Central memory CD4-positive, alpha-beta T cell (primary cell): ENCODE results near the gene ZNF683.
A peak's percentile ranks its signal among the peaks of the same experiment; 100 is the strongest.

Experiments used
- DNase-seq: peaks from one replicate; pipeline ENCODE4 v3.0.0; 2022

ZNF683 gene

DNA sequence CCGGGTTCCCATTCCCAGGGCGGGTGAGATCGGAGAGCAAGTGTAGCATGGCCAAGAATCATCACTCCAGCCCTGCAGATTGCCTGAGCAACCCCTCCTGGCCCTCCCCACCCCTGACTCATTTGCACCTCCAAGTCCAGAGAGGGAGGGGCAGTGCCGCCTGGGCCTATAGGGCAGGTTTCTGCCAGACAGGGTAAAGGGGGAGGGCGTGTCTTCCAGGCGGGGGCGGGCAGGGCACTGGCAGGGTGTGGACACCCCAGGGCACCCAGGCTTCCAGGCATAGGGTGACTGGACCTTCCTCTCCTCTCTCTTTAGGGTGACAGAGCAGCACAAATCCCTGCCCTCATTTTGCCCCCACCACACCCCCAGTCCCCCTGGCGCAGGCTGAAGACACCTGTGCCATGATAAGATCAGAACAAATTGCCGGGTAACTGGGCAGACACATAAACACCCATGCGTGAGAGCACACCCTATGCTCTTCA is 15.4 kb downstream of the ZNF683 start:
- DNase-seq = no peak

GRCh38 chr1:26356106-26356505 is 16.4 kb downstream of the ZNF683 start:
- no peak for DNase-seq

DNA sequence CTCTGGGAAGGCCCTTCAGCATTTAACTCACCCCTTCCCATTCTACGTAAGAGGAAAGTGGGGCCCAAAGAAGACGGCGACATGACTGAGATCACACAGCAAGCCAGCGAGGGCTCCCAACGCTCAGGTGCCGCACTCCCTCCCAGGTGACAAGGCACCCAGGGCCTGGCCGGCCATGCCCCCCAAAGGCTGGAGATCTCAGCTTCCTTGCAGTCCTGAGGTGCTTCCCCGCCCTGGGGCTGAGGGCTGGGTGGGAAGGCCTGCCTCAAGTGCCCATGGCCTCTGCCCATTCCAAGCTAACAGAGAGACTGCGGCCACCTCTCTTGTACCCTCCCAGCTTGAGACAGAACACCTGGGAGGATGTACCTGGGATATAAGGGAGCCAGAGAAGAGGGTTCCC is 17.6 kb downstream of the ZNF683 start:
- no peak for DNase-seq

GRCh38 chr1:26353976-26354820 is 18.4 kb downstream of the ZNF683 start, which contains the start of gene CRYBG2:
Gene CRYBG2, minus strand, starts transcription at chr1:26354130. Its CDS starts 7,473 bp downstream, at chr1:26346657.
- DNase-seq = no peak

- no peak for DNase-seq
These were observed 19.2 kb downstream of the ZNF683 start for GRCh38 chr1:26353210-26353859.

DNA sequence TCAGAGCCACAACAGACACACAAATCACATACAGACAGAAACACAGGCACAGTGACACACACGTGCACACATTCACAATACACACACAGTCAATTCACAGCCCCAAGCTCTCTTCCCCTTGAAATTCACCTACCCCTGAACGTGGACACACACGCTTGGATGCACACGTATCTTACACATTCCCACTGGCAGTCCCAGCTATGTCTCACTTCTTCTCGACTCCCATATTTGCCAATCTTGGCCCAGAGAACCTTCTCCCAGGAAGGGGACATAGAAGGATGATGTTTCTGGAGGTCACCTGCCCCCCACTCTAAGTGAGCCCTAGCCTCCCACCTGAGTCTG is 20.2 kb downstream of the ZNF683 start:
- DNase-seq = no peak

DNA sequence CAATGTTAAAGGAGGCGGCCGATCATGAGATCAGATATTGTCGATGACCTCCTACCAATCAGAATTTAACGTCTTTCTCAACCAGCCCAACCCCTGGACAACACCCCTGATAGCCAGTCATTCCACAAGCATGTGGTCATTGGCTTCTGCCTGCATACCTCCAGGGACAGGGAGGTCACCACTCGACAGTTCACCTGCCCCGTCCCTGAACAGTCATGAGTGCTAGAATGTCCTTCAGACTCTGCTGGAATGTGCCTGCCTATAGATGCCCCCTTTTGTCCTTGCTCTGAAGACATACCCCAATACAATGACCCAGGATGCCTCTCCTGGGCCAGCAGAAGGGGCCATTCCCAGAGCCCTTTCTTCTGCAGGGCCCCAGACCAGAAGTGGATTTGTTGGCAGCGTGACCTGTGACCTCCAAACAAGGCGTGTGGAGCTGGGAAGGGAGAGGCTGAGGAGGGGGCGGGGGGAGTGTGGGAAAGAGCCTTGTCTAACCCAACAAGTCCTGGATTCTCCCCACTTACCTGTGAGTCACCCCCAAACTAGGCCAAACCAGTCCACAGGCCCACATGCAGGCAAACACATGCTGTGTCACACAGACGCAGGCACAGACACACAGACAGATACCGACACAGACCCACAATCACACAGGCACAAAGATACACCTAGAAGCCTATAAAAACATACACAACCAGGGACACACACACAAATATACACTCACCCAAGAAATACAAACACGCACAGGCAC is 20.8 kb downstream of the ZNF683 start:
- DNase-seq = no peak

- no peak for DNase-seq
These were observed 21.6 kb downstream of the ZNF683 start for GRCh38 chr1:26350701-26351589.

DNA sequence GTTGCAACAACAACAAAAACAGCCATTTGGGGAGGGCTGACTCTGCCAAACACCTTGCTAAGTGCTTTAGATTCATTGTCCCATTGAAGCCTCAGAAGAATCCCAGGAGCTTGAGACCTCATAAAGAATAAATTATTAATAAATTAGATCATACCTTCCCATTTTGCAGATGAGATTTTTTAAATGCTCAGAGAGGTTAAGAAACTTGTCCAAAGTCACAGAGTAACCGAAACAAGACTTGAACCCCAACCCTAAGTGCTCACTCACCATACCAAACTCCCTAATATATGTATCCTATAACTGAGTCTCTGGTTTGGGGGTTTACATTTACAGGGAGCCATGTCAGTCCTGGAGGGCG is 22.2 kb downstream of the ZNF683 start:
- DNase-seq = no peak

GRCh38 chr1:26349877-26350244 is 22.7 kb downstream of the ZNF683 start:
- DNase-seq = no peak

DNA sequence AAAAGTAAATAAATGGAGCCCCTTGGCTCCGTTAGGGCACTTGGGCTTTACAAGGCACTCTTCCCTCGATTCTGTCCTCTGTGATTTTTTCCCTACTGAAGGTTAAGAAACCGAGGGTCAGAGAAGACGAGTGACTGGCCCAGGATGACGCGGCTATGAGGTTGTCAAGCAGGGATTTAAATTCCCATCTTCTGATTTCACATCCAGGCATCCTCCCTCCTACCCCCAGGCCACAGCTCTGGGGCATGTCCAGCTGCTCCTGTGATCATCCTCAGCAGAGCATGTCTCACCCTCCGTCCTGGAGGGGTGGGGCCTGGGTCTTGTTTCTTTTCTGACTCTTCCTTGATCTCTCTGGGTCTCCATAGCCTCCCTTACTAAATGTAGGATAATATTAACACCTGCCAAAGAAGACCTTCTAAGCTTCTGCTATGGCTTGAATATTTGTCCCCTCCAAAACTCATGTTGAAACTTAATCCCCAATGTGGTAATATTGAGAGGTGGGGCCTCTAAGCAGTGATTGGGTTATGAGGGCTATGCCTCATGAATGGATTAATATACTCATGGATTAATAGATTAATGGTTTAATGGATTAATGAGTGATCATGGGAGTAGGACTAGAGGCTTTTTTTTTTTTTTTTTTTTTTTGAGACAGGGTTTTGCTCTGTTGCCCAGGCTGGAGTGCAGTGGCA is 23.2 kb downstream of the ZNF683 start:
- no peak for DNase-seq

DNA sequence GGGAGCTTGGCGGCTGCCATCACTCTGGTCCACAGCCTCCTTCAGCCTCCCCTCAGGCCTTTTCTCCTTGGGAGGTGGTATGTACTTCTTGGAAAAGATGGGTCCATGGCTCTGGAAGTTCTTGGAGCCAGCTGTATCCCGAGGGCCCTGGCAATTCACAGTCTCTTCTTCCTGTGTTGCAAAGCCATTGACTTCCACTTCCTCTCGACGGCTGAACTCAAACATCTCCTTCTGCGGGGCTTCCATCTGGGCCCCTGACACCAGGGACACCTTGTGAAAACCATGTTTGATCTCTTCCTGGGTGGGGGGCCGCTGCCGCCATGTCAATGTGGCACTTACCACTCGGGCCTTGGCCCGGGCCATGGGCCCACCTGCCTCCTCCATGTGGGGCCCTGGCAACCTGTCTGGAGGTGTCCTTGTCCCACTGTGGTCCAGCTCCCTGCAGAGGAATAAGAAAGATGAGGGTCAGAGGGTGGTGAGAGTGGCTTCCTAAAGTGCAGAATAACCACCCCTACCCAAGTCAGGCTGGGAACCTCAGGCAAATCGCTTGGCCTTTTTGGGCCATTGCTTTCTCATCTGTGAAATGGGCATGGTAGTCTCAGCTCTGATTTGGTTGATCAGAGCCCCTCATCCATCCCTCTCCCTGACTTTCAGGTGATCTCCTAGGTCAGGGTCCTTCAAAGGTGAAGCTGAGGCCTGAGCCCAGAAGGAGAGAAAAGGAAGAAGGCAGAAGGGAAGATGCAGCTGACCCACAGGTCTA is 26.1 kb downstream of the ZNF683 start:
- DNase-seq = no peak

DNA sequence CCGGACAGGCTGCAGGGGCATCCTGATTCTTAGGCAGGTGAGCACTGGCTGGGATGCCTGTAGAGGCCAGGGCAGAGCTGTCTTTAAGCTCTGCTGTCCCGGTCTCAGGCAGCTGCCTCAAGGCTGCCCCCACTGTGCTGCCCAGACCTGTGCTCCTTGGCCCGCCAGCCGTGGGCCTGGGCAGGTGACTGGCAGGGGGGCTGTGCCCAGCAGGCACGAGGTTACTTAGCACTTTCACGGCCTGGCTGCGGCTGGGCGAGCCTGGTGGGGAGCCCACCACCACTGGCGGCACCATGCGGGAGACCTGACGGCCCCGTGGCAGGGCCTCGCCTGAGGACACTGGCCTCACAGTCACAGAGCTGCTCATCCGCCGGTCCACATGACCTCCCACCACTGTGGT is 26.8 kb downstream of the ZNF683 start:
- no peak for DNase-seq

DNA sequence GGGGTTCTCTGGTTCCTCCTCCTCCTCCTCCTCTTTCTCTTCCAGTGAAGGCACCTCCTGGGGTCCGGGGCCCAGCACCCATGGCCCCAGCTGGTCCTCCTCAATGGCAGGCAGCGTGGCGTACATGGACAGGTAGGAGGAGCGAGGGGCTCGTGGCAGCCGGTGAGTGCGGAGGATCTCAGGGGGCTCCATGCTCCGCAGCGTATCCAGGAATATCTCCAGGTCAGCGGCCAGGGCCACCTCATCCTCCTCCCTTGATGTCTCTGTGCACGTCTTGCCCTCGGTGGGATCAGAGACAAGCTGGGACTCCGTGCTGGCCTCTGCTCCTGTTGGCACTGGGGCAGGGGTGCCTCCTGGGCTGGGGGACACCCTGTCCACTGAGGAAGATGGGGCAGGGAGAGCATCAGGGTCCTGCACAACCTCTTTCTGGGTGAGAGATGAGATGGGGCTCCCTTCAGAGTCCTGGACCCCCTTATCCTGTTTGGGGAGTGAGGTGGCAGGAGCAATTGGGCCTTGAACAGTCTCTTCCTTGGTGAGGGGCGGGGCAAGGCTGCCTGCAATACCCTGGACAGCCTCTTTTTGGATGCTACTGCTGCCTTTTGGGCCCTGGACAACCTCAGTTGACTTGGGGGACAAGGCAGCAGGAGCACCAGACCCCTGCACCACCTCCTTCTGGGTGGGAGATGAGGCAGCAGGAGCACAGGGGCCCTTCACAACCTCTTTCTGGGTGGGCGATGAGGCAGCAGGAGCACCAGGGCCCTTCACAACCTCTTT is 28.2 kb downstream of the ZNF683 start:
- no peak for DNase-seq

GRCh38 chr1:26340047-26340481 is 32.5 kb downstream of the ZNF683 start:
- DNase-seq = no peak

- DNase-seq = no peak
These were observed 33.9 kb downstream of the ZNF683 start for GRCh38 chr1:26338670-26339069.

DNA sequence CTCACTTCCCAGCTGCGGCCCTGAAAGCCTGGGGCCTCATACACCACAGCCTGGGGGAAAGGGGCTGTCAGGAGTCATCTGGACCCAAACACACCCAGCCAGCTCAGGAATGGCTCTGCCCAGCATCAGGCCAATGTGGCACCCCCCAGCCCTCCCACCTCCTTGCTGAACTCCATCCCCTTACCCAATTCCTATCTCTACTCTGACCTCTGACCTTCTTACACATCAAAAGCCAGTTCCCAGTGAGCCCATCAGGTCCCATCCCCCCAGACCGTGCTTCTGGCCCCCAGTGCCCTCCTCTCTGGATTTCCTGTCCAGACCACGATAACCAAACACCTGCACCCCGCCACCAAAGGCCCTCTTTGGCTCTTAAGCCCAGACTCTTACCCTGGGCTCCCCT is 34.9 kb downstream of the ZNF683 start:
- no peak for DNase-seq

DNA sequence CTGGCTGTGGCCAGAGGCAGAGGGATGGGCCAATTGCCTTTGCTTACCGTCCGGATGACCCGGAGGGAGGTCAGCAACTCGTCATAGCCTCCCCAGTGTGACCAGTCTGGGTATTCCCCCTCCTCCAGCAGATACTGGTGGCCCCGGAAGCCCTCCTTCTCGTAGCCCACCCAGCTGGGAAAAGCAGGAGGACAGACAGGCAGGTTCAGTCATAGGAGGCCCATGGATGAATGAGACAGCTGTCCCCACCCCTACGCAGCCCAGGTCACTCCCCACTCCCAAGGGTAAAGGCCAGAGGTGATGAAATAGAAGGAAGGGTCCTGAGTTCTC is 35.4 kb downstream of the ZNF683 start:
- no peak for DNase-seq

GRCh38 chr1:26336477-26337205 is 35.9 kb downstream of the ZNF683 start:
- peak; percentile 78 for DNase-seq
